ENCODE measurements around the gene HCLS1.
"Not testable (repeated sequence)": the region's sequence is repeated elsewhere in the genome, so short reads cannot be mapped to it uniquely, and the experiment has no call there.

The HCLS1 gene

GRCh38 chr3:121660356-121661171 is at the start of gene HCLS1:
HCLS1 (minus strand) TSS chr3:121660903; CDS start chr3:121658347, 2,556 bp downstream.
- no peak for DNase-seq

- DNase-seq, result no peak
Observed at GRCh38 chr3:121710347-121710746, 49.6 kb upstream of the HCLS1 start.

GRCh38 chr3:121707531-121708273 is 47.0 kb upstream of the HCLS1 start:
- DNase-seq, result no peak

GRCh38 chr3:121705541-121705940 is 44.8 kb upstream of the HCLS1 start:
- DNase-seq, result no peak

- DNase-seq, result no peak
Observed at GRCh38 chr3:121703973-121704372, 43.3 kb upstream of the HCLS1 start.

GRCh38 chr3:121698901-121699300 is 38.2 kb upstream of the HCLS1 start:
- DNase-seq, result no peak

GRCh38 chr3:121698476-121698875 is 37.8 kb upstream of the HCLS1 start:
- no peak for DNase-seq

GRCh38 chr3:121696186-121696585 is 35.5 kb upstream of the HCLS1 start:
- no peak for DNase-seq

GRCh38 chr3:121692010-121692699 is 31.5 kb upstream of the HCLS1 start:
- DNase-seq, result no peak

GRCh38 chr3:121690777-121691405 is 30.2 kb upstream of the HCLS1 start:
- DNase-seq, result no peak

- DNase-seq, result not testable (repeated sequence)
Observed at GRCh38 chr3:121688747-121689146, 28.0 kb upstream of the HCLS1 start.

GRCh38 chr3:121681792-121682191 is 21.1 kb upstream of the HCLS1 start:
- DNase-seq, result no peak

GRCh38 chr3:121677141-121677540 is 16.4 kb upstream of the HCLS1 start:
- no peak for DNase-seq

- DNase-seq, result no peak
Observed at GRCh38 chr3:121670676-121671075, 10.0 kb upstream of the HCLS1 start.

GRCh38 chr3:121667333-121667732 is 6.6 kb upstream of the HCLS1 start:
- no peak for DNase-seq

GRCh38 chr3:121665488-121665887 is 4.8 kb upstream of the HCLS1 start:
- DNase-seq, result no peak

- no peak for DNase-seq
Observed at GRCh38 chr3:121663171-121663847, 2.6 kb upstream of the HCLS1 start.

GRCh38 chr3:121662742-121663141 is 2.0 kb upstream of the HCLS1 start:
- DNase-seq, result no peak

GRCh38 chr3:121661376-121661775 is 673 bp upstream of the HCLS1 start:
- no peak for DNase-seq

GRCh38 chr3:121659586-121659985 is 1.1 kb downstream of the HCLS1 start:
- no peak for DNase-seq

GRCh38 chr3:121658716-121659435 is 1.8 kb downstream of the HCLS1 start:
- DNase-seq, result no peak
